HepG2 (cell line): ENCODE data around the gene INSRR. TPM values are rescaled to one million over a fixed set of nuclear protein-coding genes. Genes with fewer than 3 reads are reported as not detected.

Source experiments
- ATAC-seq: fragments of 200-7000 bp; cut with Tn5 transposase; 3 replicates; pipeline ENCODE4 v1.9.1; 2020; ENCODE audit warnings: mild to moderate bottlenecking, moderate library complexity
- BruUV-seq: library from RNA; stranded (reverse); fragments of 400-500 nt; replicated peaks from 2 replicates; lab custom pipeline; 2021; lab: Mats Ljungman, UMichigan
- CTCF ChIA-PET: fragments of 300-600 bp; formaldehyde crosslinking; extraction: SDS; loops from one replicate; lab custom pipeline; 2021; ENCODE audit warnings: low total read pairs, inconsistent platforms, low intra/inter-chr PET ratio; lab: Yijun Ruan, JAX
- POLR2A ChIA-PET: fragments of 350-600 bp; sonication (Branson Sonifier 250); formaldehyde crosslinking; loops from one replicate; lab custom pipeline; 2020; ENCODE audit warnings: antibody characterized with exemption, inconsistent platforms; lab: Yijun Ruan, JAX
- DNase-seq: peaks from one replicate; pipeline ENCODE4 v3.0.0-alpha.2; 2015; ENCODE audit warnings: low spot score
- FAIRE-seq: peaks from 3 replicates; lab custom pipeline; 2011; peaks lifted over from hg19 to GRCh38; lab: Jason Lieb, UNC
- H2AFZ ChIP-seq: one replicate; pipeline ENCODE4 v1.6.1; 2011; ENCODE audit warnings: low read length, inconsistent platforms
- H3K27ac ChIP-seq: fragments of 300-600 bp; 3 replicates; pipeline ENCODE4 v1.8.0; 2011; ENCODE audit warnings: mixed run types, mild to moderate bottlenecking, mixed read lengths, low read length, inconsistent platforms; ENCODE audit not compliant: insufficient read depth; ENCODE audit errors: extremely low read length
- H3K27me3 ChIP-seq, 2 experiments: fragments of 200-600 bp in 1 of 2; 2 replicates in 1 of 2; 3 replicates in 1 of 2; pipeline versions ENCODE4 v1.6.0 to v1.8.0; 2011; ENCODE audit warnings: low read length in 2 of 2, mild to moderate bottlenecking in 2 of 2, moderate library complexity in 2 of 2, inconsistent platforms in 1 of 2; ENCODE audit not compliant: insufficient read depth in 2 of 2, control insufficient read depth in 1 of 2
- H3K36me3 ChIP-seq, 2 experiments: fragments of 200-600 bp in 1 of 2; replicated peaks in 1 of 2; 2 replicates in 1 of 2; 3 replicates in 1 of 2; pipeline versions ENCODE4 v1.5.1 to v1.8.0; 2011; ENCODE audit warnings: low read length in 2 of 2, inconsistent platforms in 1 of 2; ENCODE audit not compliant: insufficient read depth in 2 of 2, control insufficient read depth in 1 of 2
- H3K4me1 ChIP-seq: 2 replicates; pipeline ENCODE4 v1.5.1; 2012; ENCODE audit warnings: low read length, inconsistent platforms; ENCODE audit not compliant: insufficient read depth
- H3K4me2 ChIP-seq: 2 replicates; pipeline ENCODE4 v1.6.0; 2011; ENCODE audit warnings: low read depth, low read length, inconsistent platforms
- H3K4me3 ChIP-seq, 3 experiments: fragments of 200-600 bp in 1 of 3; sonication (generic), shearing (Covaris generic) in 1 of 3; replicated peaks in 1 of 3; 2 replicates each; pipeline ENCODE4 v1.5.1; 2011 to 2016; ENCODE audit warnings: low read length in 3 of 3, inconsistent platforms in 2 of 3, low read depth in 2 of 3, mild to moderate bottlenecking in 2 of 3, control low read depth in 1 of 3, mixed read lengths in 1 of 3; ENCODE audit not compliant: insufficient read depth in 1 of 3
- H3K79me2 ChIP-seq: one replicate; pipeline ENCODE4 v1.6.1; 2011; ENCODE audit warnings: low read length, inconsistent platforms; ENCODE audit not compliant: insufficient read depth
- H3K9ac ChIP-seq: 2 replicates; pipeline ENCODE4 v1.6.0; 2011; ENCODE audit warnings: mild to moderate bottlenecking, low read depth, low read length, inconsistent platforms; ENCODE audit not compliant: insufficient read depth
- H3K9me3 ChIP-seq: 2 replicates; pipeline ENCODE4 v1.5.1; 2012; ENCODE audit warnings: mild to moderate bottlenecking, low read length
- H4K20me1 ChIP-seq: 2 replicates; pipeline ENCODE4 v1.6.0; 2011; ENCODE audit warnings: inconsistent platforms, mild to moderate bottlenecking, low read length, moderate library complexity; ENCODE audit not compliant: insufficient read depth
- HOXA3 ChIP-seq: sonication (generic); formaldehyde crosslinking; IDR thresholded peaks from 2 replicates; pipeline ENCODE4 v1.5.0; 2020; ENCODE audit warnings: missing genetic modification reagents
- KAT2B ChIP-seq: fragments of 150-350 bp; IDR thresholded peaks from 2 replicates; pipeline ENCODE4 v1.6.1; 2014; ENCODE audit warnings: low read depth, low read length, borderline replicate concordance
- NR1H2 ChIP-seq: sonication (generic); formaldehyde crosslinking; IDR thresholded peaks from 2 replicates; pipeline ENCODE4 v1.8.1; 2022; ENCODE audit warnings: low read depth, missing genetic modification reagents, borderline replicate concordance
- ZNF703 ChIP-seq: sonication (generic); formaldehyde crosslinking; IDR thresholded peaks from 2 replicates; pipeline ENCODE4 v1.5.1; 2020; ENCODE audit warnings: missing genetic modification reagents, mild to moderate bottlenecking, moderate library complexity, borderline replicate concordance
- WGBS: methylation state at CpG from one replicate; pipeline ENCODE4 v1.1.6; 2017; ENCODE audit warnings: low lambda C conversion rate; 5-methylcytosine and 5-hydroxymethylcytosine counted together
- in situ Hi-C: cut with HindIII; loops from 2 replicates; pipeline ENCODE4 v1.10.0; 2017; ENCODE audit warnings: low pct_unique_long_range_greater_than_20kb; ENCODE audit not compliant: extremely low pct_ligation_motif_present
- intact Hi-C: fragments of 100-400 bp; cut with micrococcal nuclease; formaldehyde crosslinking; loops from one replicate; pipeline ENCODE4 v1.10.0; 2022; ENCODE audit not compliant: unreplicated experiment
- polyA plus RNA-seq, 8 experiments: library from polyadenylated mRNA; depleted of rRNA in 3 of 8; stranded (reverse) in 7 of 8; unstranded in 1 of 8; fragments of >200 nt; fragmentation: Illumina TruSeq in 4 of 8; extraction: Trizol in 4 of 8; gene quantifications; 2 replicates each; pipeline versions ENCODE4 v1.2.1 to v1.2.3, GENCODE V29; 2011 to 2016; ENCODE audit warnings: low read depth in 4 of 8, missing spikeins in 1 of 8, mixed read lengths in 1 of 8; ENCODE audit not compliant: insufficient read depth in 1 of 8
- total RNA-seq, 5 experiments: library from RNA; depleted of rRNA; stranded (reverse); fragments of >200 nt; fragmentation: Illumina TruSeq; extraction: Trizol; gene quantifications; 2 replicates each; pipeline ENCODE4 v1.2.3, GENCODE V29; 2016; ENCODE audit warnings: low read depth in 1 of 5
- TF ChIP-seq, protein P1 (sequence below): sonication (generic); IDR thresholded peaks from 2 replicates; pipeline ENCODE4 v1.6.1; 2016; ENCODE audit warnings: low read depth, borderline replicate concordance
- TF ChIP-seq, protein P2 (sequence below): sonication (generic); formaldehyde crosslinking; IDR thresholded peaks from 2 replicates; pipeline ENCODE4 v1.4.0; 2020; ENCODE audit warnings: low read depth, mild to moderate bottlenecking, missing genetic modification reagents
- TF ChIP-seq, protein P3 (sequence below): sonication (generic); formaldehyde crosslinking; IDR thresholded peaks from 2 replicates; pipeline ENCODE4 v1.4.0; 2020; ENCODE audit warnings: missing genetic modification reagents, borderline replicate concordance
- TF ChIP-seq, protein P4 (sequence below): sonication (generic); formaldehyde crosslinking; conservative IDR thresholded peaks from 2 replicates; pipeline ENCODE4 v1.4.0; 2020; ENCODE audit warnings: missing genetic modification reagents

Gene INSRR
- total and polyA plus RNA-seq, 2 of the 13 experiments (the other 11 are each of a cell fraction or from before 2014, with no cell fraction given): not detected

GRCh38 chr1:156901966-156902915 is 43.3 kb upstream of the INSRR start:
- Histone ChIP-seq H2AFZ (no peak overlapping the region), H3K4me1 (peaks cover 22% of the 10 kb centered on the region), H4K20me1 (no peaks in the 10 kb centered on the region), H3K4me2 (no peak overlapping the region), H3K9ac (no peak overlapping the region), H3K4me3 (no peak overlapping the region), H3K79me2 (no peaks in the 10 kb centered on the region), H3K27me3 (peaks cover 7 to 89% of the 10 kb centered on the region in 2 experiments), H3K9me3 (no peaks in the 10 kb centered on the region), H3K27ac (no peak overlapping the region), H3K36me3 (no peaks in the 10 kb centered on the region)
- no TSS peak for BruUV-seq
- no peak for FAIRE-seq
- 16% methylated on average over 21 of the region's 23 CpGs for WGBS
- ChIA-PET POLR2A (no interaction called here), CTCF (no interaction called here)
- TF ChIP-seq ZNF703 (CRISPR knock-in tag): no peak
- intact Hi-C loops (no loop called here), in situ Hi-C loops (no loop called here)
- no peak for DNase-seq
- no peak for ATAC-seq

DNA sequence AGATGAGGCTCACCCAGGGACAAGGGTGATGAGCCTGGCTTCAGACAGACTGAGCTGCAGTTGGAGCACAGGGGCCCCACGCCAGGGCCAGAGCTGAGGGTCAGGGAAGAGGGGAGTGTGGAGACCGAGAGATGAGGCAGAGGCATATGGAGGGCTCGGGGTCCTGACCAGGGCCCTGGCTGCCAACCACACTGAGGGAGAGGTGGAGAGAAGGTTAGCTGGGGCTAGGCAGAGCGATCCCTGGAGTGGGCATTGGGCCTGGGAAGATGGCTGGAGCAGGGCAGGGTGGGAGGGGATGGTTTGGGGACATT is 42.6 kb upstream of the INSRR start:
- Histone ChIP-seq H4K20me1 (no peaks in the 10 kb centered on the region), H3K4me2 (no peak overlapping the region), H3K4me3 (no peak overlapping the region), H3K36me3 (no peaks in the 10 kb centered on the region), H3K9me3 (no peaks in the 10 kb centered on the region), H3K9ac (no peak overlapping the region), H3K27me3 (peaks cover 7 to 89% of the 10 kb centered on the region in 2 experiments), H3K27ac (no peak overlapping the region), H3K4me1 (peaks cover 25% of the 10 kb centered on the region), H3K79me2 (no peaks in the 10 kb centered on the region), H2AFZ (no peak overlapping the region)
- ATAC-seq (no peak), DNase-seq (no peak), FAIRE-seq (no peak)
- in situ Hi-C loops: no loop called here
- ChIA-PET CTCF (interaction anchor here (1.0 kb wide), 1 partner anchor 10 kb away, joined by 3 read pairs; no protein-coding TSS in a partner anchor), POLR2A (no interaction called here)
- intact Hi-C loops: no loop called here
- no TSS peak for BruUV-seq
- 3% methylated on average over 4 of the region's 4 CpGs for WGBS
- TF ChIP-seq, protein P1, sequence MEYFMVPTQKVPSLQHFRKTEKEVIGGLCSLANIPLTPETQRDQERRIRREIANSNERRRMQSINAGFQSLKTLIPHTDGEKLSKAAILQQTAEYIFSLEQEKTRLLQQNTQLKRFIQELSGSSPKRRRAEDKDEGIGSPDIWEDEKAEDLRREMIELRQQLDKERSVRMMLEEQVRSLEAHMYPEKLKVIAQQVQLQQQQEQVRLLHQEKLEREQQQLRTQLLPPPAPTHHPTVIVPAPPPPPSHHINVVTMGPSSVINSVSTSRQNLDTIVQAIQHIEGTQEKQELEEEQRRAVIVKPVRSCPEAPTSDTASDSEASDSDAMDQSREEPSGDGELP: no peak
- TF ChIP-seq NR1H2 (CRISPR knock-in tag) (no peak), HOXA3 (CRISPR knock-in tag) (no peak), KAT2B (no peak)
- TF ChIP-seq, protein P2, sequence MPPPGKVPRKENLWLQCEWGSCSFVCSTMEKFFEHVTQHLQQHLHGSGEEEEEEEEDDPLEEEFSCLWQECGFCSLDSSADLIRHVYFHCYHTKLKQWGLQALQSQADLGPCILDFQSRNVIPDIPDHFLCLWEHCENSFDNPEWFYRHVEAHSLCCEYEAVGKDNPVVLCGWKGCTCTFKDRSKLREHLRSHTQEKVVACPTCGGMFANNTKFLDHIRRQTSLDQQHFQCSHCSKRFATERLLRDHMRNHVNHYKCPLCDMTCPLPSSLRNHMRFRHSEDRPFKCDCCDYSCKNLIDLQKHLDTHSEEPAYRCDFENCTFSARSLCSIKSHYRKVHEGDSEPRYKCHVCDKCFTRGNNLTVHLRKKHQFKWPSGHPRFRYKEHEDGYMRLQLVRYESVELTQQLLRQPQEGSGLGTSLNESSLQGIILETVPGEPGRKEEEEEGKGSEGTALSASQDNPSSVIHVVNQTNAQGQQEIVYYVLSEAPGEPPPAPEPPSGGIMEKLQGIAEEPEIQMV: no peak
- TF ChIP-seq, protein P3, sequence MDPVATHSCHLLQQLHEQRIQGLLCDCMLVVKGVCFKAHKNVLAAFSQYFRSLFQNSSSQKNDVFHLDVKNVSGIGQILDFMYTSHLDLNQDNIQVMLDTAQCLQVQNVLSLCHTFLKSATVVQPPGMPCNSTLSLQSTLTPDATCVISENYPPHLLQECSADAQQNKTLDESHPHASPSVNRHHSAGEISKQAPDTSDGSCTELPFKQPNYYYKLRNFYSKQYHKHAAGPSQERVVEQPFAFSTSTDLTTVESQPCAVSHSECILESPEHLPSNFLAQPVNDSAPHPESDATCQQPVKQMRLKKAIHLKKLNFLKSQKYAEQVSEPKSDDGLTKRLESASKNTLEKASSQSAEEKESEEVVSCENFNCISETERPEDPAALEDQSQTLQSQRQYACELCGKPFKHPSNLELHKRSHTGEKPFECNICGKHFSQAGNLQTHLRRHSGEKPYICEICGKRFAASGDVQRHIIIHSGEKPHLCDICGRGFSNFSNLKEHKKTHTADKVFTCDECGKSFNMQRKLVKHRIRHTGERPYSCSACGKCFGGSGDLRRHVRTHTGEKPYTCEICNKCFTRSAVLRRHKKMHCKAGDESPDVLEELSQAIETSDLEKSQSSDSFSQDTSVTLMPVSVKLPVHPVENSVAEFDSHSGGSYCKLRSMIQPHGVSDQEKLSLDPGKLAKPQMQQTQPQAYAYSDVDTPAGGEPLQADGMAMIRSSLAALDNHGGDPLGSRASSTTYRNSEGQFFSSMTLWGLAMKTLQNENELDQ (CRISPR knock-in tag): no peak
- TF ChIP-seq, protein P4, sequence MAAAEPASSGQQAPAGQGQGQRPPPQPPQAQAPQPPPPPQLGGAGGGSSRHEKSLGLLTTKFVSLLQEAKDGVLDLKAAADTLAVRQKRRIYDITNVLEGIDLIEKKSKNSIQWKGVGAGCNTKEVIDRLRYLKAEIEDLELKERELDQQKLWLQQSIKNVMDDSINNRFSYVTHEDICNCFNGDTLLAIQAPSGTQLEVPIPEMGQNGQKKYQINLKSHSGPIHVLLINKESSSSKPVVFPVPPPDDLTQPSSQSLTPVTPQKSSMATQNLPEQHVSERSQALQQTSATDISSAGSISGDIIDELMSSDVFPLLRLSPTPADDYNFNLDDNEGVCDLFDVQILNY (CRISPR knock-in tag): no peak
